MM.1S (cell line): ENCODE results near the gene THBS3.
"Not testable (repeated sequence)": the region's sequence is repeated elsewhere in the genome, so short reads cannot be mapped to it uniquely, and the experiment has no call there.

Experiments used
- DNase-seq: peaks from one replicate; pipeline ENCODE4 v3.0.0-alpha.2; 2015
- H2AFZ ChIP-seq: fragments of 300-600 bp; sonication (generic); 2 replicates; pipeline ENCODE4 v1.6.0; 2016; ENCODE audit warnings: antibody characterized with exemption, low read length
- H3F3A ChIP-seq: fragments of 300-600 bp; sonication (generic); 2 replicates; pipeline ENCODE4 v1.6.1; 2016; ENCODE audit warnings: mild to moderate bottlenecking, antibody characterized with exemption, low read length, moderate library complexity, mixed read lengths; ENCODE audit not compliant: insufficient read depth
- H3K27ac ChIP-seq: fragments of 300-600 bp; sonication (generic); 2 replicates; pipeline ENCODE4 v1.5.1; 2016; ENCODE audit warnings: mild to moderate bottlenecking, low read length
- H3K27me3 ChIP-seq: fragments of 300-600 bp; sonication (generic); replicated peaks from 2 replicates; pipeline ENCODE4 v1.6.0; 2016; ENCODE audit warnings: low read length; ENCODE audit not compliant: insufficient read depth
- H3K36me3 ChIP-seq: fragments of 300-600 bp; sonication (generic); replicated peaks from 2 replicates; pipeline ENCODE4 v1.6.1; 2016; ENCODE audit warnings: mild to moderate bottlenecking, low read length, mixed read lengths; ENCODE audit not compliant: insufficient read depth
- H3K4me1 ChIP-seq: fragments of 300-600 bp; sonication (generic); 2 replicates; pipeline ENCODE4 v1.6.1; 2016; ENCODE audit warnings: low read length, mixed read lengths
- H3K4me2 ChIP-seq: fragments of 300-600 bp; sonication (generic); 2 replicates; pipeline ENCODE4 v1.6.0; 2016; ENCODE audit warnings: low read depth, low read length
- H3K4me3 ChIP-seq: fragments of 300-600 bp; sonication (generic); 2 replicates; pipeline ENCODE4 v1.5.1; 2016; ENCODE audit warnings: low read length, mixed read lengths
- H3K79me2 ChIP-seq: fragments of 300-600 bp; sonication (generic); 2 replicates; pipeline ENCODE4 v1.6.1; 2016; ENCODE audit warnings: mixed run types, low read length, mixed read lengths
- H3K9ac ChIP-seq: fragments of 300-600 bp; sonication (generic); 2 replicates; pipeline ENCODE4 v1.6.1; 2016; ENCODE audit warnings: low read length, mixed read lengths
- H3K9me2 ChIP-seq: fragments of 300-600 bp; sonication (generic); replicated peaks from 2 replicates; pipeline ENCODE4 v1.6.1; 2016; ENCODE audit warnings: mild to moderate bottlenecking, low read length, mixed read lengths; ENCODE audit not compliant: insufficient read depth
- H3K9me3 ChIP-seq: fragments of 300-600 bp; sonication (generic); replicated peaks from 2 replicates; pipeline ENCODE4 v1.6.1; 2016; ENCODE audit warnings: mild to moderate bottlenecking, low read length, mixed read lengths; ENCODE audit not compliant: insufficient read depth
- H4K20me1 ChIP-seq: fragments of 300-600 bp; sonication (generic); 2 replicates; pipeline ENCODE4 v1.6.1; 2016; ENCODE audit warnings: mild to moderate bottlenecking, low read length, moderate library complexity, mixed read lengths; ENCODE audit not compliant: insufficient read depth
- CTCF ChIP-seq: fragments of 300-600 bp; sonication (generic); IDR thresholded peaks from 2 replicates; pipeline ENCODE4 v1.5.1; 2016; ENCODE audit warnings: antibody characterized with exemption, low read length, mixed read lengths
- EZH2 ChIP-seq: fragments of 300-600 bp; sonication (generic); optimal IDR thresholded peaks from 2 replicates; pipeline ENCODE3; 2017; ENCODE audit warnings: low read depth, mild to moderate bottlenecking, antibody characterized with exemption, low read length, mixed read lengths
- EZH2phosphoT487 ChIP-seq: fragments of 300-600 bp; sonication (generic); IDR thresholded peaks from 2 replicates; pipeline ENCODE4 v1.6.1; 2018; ENCODE audit warnings: antibody characterized with exemption, low read length

THBS3 gene

DNA sequence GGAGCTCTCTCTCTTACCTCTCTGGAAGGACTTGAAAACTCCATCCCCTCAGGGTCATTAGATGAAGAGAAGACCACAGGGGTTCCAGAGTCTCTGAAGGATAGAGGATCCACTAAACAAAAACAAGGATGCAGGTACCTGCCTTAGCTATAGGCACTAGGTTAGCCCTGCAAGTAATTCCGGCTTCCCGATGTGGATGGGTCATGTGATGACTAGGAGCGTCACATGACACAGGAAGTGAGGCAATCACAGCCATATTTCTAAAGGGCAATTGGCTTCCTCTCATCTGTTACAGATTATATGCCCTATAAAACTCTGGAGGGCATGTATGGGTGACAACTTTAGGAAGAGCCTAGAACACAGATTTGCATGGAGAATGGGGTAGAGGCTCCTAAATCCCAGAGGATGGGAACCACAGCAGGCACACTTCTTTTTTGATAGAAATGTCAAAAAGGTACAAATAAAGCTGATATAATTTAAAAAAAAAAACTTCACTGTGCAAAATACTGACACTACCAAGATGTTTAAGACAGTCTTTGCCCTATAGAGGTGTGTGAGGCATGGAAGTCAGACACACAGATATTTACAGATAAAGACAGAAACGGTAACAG lies 33.5 kb upstream of the THBS3 start:
- Histone ChIP-seq H3K4me3 (peak overlapping the region; percentile 58), H3K36me3 (no peaks in the 10 kb centered on the region), H2AFZ (peak overlapping the region; percentile 68), H3K9me2 (no peaks in the 10 kb centered on the region), H3K4me1 (peaks cover 13% of the 10 kb centered on the region), H3K79me2 (0 out of 2 replicates have a peak, but pooled peaks cover 6% of the 10 kb centered on the region), H3K27ac (no peak overlapping the region), H3K9ac (peak overlapping the region; percentile 30; the same call in 1 of the 2 replicates), H3K9me3 (no peaks in the 10 kb centered on the region), H3K4me2 (peak overlapping the region; percentile 37), H3K27me3 (no peaks in the 10 kb centered on the region), H3F3A (peaks cover 14% of the 10 kb centered on the region), H4K20me1 (no peaks in the 10 kb centered on the region)
- DNase-seq = peak; percentile 89
- no peak for TF ChIP-seq EZH2
- TF ChIP-seq CTCF = no peak
- no peak for TF ChIP-seq EZH2phosphoT487

DNA sequence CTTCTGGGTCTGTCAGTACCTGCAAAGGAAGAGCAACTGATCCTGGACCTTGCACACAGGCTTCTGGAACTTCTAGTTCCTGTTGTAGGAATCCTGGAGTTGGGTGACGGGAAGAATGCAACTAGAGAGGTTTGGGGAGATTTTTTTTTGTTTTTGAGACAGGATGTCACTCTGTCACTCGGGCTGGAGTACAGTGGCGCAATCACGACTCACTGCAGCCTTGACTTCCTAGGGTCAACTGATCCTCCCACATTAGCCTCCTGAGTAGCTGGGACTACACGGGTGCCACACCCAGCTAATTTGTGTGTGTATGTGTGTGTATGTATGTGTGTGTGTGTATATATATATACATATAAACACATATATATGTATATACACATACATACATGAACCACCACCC lies 28.8 kb upstream of the THBS3 start:
- no peak for DNase-seq
- no peaks in the 10 kb centered on the region for H3K9me2 ChIP-seq
- H3K4me1 ChIP-seq = peaks cover 3% of the 10 kb centered on the region; the same call in 1 of the 2 replicates
- no peak overlapping the region for H3K9ac ChIP-seq
- H4K20me1 ChIP-seq = no peaks in the 10 kb centered on the region
- no peak for TF ChIP-seq EZH2phosphoT487
- no peak for TF ChIP-seq CTCF
- no peak for TF ChIP-seq EZH2
- H3K27ac ChIP-seq = no peak overlapping the region
- no peaks in the 10 kb centered on the region for H3K27me3 ChIP-seq
- H3K4me2 ChIP-seq = no peak overlapping the region
- 0 out of 2 replicates have a peak, but pooled peaks cover 6% of the 10 kb centered on the region for H3K79me2 ChIP-seq
- no peaks in the 10 kb centered on the region for H3F3A ChIP-seq
- H3K9me3 ChIP-seq = no peaks in the 10 kb centered on the region
- no peaks in the 10 kb centered on the region for H3K36me3 ChIP-seq
- no peak overlapping the region for H3K4me3 ChIP-seq
- H2AFZ ChIP-seq = no peak overlapping the region

DNA sequence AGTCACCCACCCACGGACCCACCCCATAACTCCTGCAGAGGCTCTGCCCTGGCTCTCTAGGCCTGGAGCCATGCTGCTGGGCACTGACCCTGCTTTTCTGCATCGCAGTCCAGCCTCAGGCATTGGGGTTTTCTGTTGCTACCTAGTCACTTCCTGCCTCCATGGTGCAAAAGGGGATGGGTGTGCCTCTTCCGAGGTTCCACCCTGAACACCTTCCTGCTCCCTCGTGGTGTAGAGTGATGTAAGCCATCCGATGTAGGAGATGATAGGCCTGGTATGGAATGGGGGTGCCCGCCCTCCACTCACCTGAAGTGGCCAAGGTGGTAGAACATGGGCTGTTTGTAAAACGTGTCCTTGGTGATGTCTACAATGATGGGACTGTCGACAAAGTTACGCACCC lies 27.7 kb upstream of the THBS3 start:
- H3K27ac ChIP-seq, H3K27me3 ChIP-seq: not testable (repeated sequence)

DNA sequence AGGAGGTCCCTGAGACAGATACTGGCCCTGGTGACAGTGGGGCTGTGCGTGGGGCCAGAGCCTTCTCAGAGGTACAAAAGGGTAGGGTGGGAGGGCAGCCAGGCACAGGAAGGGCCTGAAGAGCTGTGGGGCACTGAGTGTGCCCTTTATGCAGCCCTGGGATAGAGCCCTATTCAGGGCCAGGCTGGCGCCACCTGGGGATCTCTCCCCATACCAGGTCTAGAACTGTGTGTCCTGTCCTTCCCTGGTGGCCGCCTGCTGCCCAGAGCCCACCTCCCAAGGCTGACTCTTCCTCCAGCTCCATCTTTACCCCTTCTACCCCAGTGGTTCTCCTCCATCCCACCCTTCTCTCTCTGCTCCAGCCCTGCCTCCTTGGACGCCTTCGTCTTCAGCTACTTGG lies 25.8 kb upstream of the THBS3 start:
- not testable (repeated sequence) for H3K4me3 ChIP-seq, H3K9me3 ChIP-seq, H3K27ac ChIP-seq, H3F3A ChIP-seq, H3K4me1 ChIP-seq, H2AFZ ChIP-seq, DNase-seq, H3K9ac ChIP-seq, H3K9me2 ChIP-seq, H3K36me3 ChIP-seq, H3K79me2 ChIP-seq, H3K4me2 ChIP-seq, H3K27me3 ChIP-seq, H4K20me1 ChIP-seq

More for the DNA sequence above, 27.7 kb upstream of the THBS3 start:
- not testable (repeated sequence) for H3K4me2 ChIP-seq, H3K9me3 ChIP-seq, H4K20me1 ChIP-seq, H2AFZ ChIP-seq, H3K4me1 ChIP-seq, H3K79me2 ChIP-seq, H3K36me3 ChIP-seq, H3K9me2 ChIP-seq, H3F3A ChIP-seq, H3K4me3 ChIP-seq, DNase-seq, H3K9ac ChIP-seq

DNA sequence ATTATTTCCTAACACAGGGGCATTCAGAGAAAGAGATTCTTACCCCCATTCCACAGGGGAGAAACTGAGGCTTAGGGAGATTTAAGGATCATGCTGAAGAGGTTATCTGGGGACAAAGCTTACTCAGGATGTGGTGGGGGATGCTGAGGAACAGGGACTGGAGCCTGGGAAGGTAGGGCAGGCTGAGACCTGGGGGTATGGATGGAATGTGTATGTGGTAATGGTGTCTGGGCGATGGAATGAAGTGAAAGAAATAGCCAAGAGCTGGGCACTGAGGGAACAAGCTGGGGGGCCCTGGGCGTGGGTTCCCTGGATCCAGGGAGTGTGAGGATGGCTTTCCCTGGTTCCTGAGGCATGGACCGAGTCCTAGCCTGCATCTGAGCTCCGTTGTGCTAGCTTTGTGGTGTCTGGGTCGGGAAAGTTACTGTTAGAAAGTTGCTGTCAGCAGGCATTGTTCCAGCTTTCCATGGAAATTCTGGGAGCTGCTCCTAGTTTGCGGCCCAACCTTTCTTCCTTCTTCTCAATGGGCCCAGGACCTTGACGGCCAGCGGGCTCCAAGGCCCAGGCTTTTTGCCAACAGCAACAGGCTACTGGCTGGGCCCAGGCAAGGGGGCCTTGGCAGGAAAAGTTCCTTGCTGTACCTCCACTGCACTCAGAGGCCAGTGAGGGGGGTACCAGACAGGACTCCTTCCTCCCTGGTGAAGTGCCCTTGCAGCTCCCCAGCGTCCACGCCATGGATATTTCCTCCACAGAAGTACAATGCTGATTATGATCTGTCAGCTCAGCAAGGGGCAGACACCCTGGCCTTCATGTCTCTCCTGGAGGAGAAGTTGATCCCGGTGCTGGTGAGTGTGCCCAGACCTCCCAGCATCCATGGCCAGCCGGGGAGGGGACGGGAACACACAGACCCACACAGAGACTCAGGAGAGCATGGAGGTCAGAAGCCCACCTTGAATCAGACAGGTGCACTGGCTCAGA lies 24.6 kb upstream of the THBS3 start:
- not testable (repeated sequence) for H3K4me3 ChIP-seq, H3K9me2 ChIP-seq, H3K9ac ChIP-seq, H4K20me1 ChIP-seq, H3K27ac ChIP-seq, H2AFZ ChIP-seq, H3K79me2 ChIP-seq, H3K27me3 ChIP-seq, H3K4me2 ChIP-seq, H3F3A ChIP-seq, H3K4me1 ChIP-seq, H3K9me3 ChIP-seq, H3K36me3 ChIP-seq, DNase-seq

DNA sequence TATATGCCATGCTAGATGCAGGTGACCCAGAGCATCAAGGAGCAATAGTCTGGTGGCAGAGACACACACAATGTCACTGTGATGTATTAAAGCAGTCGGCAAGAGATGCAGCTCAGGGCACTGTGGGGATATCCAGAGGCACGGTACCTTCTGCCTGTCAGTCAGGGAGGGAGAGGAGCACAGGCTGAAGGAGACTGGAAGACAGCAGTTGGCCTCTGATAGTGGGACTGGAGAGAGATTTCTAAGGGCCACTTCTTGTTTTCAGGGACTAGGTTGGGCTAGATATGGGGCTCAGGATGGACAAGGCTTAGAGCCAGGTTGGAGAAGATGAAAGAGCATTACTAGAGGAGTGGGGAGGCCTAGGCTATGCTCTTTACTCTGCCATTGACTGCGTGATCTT lies 23.6 kb upstream of the THBS3 start:
- H3K36me3 ChIP-seq, H3F3A ChIP-seq, DNase-seq, H3K79me2 ChIP-seq, H3K9ac ChIP-seq, H3K9me3 ChIP-seq, H3K27me3 ChIP-seq, H3K4me1 ChIP-seq, H3K27ac ChIP-seq, H3K4me3 ChIP-seq, H3K4me2 ChIP-seq, H2AFZ ChIP-seq, H4K20me1 ChIP-seq, H3K9me2 ChIP-seq: not testable (repeated sequence)
